ENCODE results near the gene ST6GALNAC3.

GRCh38 chr1:76627498-76627897 lies 553.0 kb downstream of the ST6GALNAC3 start:
- TF ChIP-seq POLR2A (IDR thresholded peaks at IDR 0.05) (no peak), CTCF (IDR thresholded peaks at IDR 0.05) (no peak), EP300 (IDR thresholded peaks at IDR 0.05; ENCODE audit: low read depth) (no peak)
